ENCODE data around the gene UNCX.

The UNCX gene

DNA sequence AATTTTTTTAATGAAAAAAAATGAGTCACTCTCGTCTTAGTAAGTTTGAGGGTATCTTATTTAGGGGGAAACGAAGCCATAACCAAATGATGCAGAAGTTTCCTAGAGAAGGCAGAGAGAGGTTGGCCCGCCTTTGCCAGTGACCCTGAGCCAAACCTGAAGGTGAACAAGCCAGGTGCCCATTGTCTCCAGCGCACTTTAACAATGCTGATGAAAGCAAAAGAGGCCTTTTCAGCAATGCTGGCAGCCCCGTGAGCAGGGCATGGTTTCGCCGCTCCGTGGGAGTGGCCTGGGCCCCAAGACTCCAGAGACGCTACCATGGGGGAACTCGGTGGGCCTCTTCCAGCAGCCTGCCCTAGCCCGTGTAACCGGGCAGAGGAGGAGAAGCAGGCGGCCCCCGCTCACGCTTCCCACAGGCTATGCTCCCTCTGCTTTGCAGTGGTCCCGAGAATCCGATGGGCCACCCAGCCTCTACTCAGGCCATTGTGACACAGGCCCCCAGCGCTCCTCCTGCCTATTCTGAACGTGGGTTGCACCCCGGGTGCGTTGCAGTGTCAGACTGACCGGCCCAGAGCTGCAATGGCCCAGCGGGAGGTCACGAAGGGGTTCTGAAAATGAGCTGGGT is 14.0 kb upstream of the UNCX start:
- DNase-seq: no peak

DNA sequence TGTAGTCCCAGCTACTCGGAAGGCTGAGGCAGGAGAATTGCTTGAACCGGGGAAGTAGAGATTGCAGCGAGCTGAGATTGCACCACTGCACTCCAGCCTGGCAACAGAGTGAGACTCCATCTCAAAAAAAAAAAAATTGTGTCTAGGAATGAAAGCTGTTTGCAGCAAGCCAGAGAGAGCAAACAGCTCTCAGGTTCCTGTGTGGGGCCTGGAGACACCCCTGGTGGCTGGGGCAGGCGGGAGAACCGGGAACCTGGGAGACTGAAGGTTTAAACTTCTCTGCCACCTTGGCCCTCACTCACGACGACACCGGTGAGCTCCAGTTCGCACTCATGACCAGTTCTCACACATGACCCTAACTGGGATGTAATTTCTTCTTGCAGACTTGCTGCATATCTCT is 13.2 kb upstream of the UNCX start:
- no peak for DNase-seq

GRCh38 chr7:1220000-1220726 is 12.5 kb upstream of the UNCX start:
- no peak for DNase-seq

DNA sequence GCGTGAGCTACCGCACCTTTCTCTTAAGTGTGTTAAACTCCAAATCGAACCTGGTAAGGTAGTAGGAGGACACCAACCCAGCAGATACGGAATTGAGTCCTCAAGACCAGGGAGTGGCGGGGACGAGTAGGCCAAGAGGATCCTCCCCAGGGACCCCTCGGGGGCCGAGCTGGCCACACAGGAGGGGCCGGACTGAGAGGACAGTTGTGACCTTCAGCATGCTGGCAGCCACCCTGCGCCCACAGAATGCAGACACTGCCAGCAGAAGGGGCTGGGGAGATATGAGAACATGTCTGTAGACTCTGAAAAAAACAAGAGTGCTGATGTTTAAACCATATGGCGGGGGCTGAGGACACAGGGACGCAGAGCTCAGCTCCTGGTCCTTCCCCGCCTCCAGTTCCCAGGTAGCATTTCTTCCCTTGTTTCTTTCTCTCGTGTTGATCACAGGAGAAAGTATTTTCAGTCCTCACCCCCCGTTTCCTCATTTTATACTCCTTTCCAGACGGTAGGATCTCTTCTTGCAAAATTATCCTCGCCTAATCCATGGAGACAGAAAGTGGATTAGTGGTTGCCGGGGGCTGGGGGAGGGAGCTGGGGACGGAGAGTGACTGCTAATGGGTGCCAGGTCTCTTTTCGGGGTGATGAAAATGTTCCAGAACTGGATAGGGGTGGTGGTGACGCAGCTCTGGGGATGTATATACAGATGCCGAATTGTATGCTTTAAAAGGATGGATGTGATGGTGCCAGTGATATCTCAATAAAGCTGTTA is 11.5 kb upstream of the UNCX start:
- DNase-seq: no peak

DNA sequence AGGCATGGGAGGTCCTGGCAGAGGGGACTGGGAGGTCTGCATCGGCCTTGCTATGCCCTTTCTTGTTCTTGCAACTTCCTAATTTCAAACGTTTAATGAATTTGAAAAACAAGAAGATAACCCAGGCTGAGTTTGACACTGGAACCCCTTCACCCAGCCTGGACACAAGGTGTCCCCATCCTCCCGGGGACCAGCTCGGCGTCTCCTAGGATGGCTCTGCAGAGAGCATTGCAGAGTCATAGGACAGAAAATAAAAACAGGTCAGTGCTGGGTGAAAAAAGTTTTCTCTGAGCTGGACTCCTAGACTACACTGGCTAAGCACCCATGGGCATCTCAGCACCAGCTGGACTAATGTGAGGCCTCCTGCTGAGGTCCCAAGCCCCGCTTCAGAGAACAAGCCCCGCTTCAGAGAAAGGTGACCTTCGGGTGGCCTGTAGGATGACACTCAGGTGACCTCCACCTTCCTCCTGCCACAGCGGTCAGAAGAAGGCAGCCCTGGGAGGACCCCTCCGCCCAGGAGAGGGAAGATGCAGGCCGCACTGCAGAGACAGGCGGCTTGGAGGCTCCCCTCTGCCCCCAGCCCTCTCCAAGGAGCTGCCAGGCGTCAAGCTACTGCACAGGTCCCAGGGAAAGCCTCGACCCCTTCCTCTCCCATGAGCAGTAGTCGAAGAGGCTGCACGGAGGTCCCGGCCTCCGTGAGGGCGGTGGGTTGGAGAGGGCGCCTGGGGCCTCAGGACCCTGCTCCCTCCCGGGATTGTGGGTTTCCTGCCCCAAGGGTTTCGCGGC is 9.3 kb upstream of the UNCX start:
- DNase-seq: no peak

GRCh38 chr7:1224086-1224716 is 8.5 kb upstream of the UNCX start:
- no peak for DNase-seq

GRCh38 chr7:1225030-1225429 is 7.6 kb upstream of the UNCX start:
- DNase-seq: no peak

DNA sequence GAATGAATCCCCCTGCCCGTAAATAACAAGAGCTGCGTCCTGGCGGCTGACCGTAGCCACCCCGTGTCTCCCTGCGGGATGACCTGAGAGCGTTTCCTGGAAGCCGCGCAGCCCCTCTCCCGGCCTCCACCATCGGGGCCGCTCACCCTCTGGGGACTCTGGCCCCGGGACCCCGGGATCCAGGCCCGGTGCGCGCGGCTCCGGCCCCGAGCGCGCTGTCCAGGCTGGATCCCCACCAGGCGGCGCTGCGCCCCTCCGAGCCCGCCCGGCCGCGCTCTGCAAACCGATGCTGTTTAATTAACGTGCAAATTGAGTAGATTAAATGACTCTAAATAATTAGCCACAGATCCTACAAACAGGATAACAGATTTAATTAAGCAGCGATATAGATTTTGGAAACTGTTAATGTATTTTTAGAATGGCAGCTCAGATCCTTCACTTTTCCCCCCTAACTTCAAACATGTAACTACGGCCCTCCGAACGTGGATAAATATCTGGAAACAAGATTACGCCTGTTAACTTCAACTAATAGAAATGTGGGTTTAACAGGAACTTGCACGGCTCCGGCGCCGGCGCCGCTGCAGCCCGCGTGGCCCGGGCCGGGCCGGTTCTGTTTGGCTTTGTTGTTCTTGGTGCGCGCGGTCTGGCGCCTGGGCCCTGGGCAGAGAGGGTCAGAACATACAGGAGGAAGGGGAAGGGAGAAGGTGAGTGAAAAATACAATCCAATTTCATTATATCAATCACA is 7.1 kb upstream of the UNCX start:
- peak; percentile 25 to 63 for DNase-seq

DNA sequence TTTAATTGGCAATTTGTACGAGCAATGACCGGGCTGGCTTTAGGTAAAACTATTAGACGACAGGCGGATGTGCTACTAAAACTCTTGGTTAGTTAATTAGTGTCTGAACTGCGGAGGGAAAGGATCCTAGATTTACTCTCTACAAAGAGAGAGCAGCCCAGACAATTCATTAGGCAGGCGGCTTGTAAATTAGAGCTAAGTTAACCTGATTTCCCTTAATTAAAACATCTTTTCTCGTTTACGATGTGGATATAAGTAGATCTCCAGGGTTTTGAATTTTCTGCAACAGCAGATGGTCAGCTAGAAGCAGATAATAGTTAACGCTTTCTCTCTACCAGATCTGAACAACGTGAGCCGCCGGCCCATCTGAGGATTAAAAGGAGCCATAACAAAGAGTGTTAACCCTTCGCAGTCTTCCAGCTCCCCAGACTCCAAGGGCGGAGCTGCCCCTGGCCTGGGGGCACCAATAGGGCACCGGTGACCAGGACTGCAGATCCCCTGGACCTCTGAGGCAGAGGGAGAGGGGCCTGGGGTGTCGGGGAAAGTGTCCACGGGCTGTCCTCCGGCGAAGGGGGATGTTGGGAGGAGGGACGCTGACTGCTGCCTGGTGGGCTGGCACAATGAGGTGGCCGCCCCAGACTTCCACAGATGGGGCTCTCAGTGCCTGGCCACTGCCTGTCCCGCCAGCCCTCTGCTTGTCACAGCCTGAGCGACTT is 6.3 kb upstream of the UNCX start:
- DNase-seq: no peak

DNA sequence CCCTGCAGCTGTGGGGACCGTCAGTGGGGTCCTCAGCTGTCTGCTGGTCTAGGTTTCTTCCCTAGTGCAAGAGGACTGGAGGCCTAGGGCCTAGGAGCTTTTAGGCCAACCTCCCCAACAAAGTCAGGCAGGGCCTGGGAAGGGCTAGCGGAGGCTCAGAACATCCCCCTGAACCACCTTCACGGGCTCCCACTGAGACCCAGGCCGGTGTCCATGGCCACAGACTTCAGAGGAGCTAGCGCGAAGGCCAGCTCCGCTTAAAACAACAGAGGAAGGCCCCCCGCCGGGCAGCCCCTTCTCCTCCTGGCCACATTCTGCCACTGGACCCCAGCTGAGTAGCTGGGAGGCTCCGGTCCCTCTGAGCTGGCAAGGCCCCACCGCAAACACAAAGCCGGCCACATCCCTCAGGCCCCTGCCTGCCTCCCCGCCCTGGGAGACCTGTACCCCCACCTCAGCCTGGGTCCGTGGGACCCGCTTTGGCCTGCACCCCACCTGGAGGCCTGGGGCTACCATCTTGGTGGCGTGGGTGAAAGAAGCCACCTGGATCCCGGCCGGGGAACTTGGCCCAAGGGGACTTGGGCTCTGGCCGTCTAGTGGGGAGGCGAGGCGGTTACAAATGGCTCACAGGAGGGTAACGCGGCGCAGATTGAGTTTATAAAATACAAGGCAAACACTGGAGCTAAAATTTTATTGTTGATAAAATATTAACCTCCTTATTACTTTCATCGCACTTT is 5.4 kb upstream of the UNCX start:
- DNase-seq: no peak

DNA sequence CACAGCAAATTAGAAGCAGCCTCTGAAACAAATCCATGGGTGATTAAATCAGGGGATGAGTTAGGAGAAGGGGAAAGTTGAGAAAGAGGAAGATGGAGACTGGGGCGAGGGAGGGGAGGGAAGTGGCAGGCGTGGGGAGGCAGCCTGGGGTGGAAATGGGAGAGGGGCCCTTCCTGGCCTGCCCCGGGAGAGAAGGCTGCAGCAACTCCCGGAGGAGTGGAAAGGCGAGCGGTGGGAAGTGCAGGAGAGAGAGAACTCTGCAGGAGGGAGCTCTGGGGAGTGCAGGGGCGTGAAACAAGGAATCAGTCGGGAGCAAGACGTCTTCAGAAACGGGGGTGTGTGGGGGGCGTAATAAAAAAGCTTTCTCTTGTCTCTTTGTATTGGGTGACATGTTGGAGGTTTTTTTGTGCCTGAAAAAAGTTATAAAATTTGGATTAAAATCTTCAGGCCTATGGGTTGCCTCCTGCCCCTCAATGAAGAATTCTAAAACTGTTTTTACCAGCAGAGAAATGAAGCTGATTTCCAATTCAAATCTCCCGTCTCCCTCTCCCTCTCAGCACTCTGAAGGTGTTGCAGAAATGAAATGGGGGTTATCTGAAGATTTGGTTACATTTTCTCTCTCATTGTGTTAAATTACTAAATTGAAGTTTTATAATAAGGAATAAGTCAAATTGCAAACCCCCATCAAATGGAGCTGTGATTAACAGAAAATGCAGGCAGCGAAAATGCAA is 4.7 kb upstream of the UNCX start:
- DNase-seq: no peak

DNA sequence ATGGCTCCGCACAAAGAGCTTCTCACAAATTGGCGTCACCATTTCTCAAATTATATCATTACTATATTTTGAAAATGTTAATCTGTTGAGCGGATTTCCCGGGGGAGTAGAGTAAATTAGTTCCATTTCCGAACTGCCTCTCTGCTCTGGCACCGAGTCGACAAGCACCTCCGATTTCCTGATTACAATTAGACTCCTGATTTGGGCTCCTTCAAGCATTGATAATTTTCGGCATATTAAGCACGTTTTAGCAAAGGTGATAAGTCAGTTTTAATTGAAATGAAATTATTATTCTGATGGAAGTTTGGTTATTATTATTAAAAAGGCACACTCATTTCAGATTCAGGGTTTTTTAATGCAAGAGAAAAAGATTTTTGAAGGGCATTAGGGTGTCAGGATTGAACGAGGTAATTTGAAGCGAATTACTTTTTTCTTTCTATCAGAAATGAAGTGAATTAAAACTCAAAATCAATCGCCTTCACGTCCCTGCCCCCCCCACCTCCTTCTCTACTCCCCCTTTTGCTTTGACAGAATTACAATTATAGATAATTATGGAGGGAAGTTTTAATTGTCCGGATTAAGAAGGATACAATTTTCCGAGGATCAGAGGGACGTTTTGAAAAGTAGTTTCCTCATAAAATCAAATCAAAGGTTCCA is 4.0 kb upstream of the UNCX start:
- DNase-seq: no peak

- DNase-seq: no peak
These were observed 3.3 kb upstream of the UNCX start for GRCh38 chr7:1229202-1229947.

DNA sequence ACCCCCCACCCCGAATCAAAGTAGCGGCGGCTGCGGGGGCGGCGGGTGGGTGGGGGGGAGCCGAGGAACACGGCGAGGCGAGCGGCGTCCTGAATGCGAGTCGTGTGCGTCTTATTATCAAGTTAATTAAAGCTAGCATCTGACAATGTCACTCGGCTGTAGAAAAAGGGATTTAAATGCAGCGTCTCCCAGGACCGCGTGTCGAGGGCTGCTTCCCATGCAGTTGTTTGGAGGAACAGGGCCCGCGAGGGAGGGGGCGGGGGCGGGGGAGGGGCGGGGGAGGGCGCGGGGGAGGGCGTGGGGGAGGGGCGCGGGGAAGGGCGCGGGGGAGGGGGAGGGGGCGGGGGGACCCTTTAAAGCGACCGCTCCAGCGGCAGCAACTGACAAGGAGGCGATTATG is 2.7 kb upstream of the UNCX start:
- DNase-seq: no peak

DNA sequence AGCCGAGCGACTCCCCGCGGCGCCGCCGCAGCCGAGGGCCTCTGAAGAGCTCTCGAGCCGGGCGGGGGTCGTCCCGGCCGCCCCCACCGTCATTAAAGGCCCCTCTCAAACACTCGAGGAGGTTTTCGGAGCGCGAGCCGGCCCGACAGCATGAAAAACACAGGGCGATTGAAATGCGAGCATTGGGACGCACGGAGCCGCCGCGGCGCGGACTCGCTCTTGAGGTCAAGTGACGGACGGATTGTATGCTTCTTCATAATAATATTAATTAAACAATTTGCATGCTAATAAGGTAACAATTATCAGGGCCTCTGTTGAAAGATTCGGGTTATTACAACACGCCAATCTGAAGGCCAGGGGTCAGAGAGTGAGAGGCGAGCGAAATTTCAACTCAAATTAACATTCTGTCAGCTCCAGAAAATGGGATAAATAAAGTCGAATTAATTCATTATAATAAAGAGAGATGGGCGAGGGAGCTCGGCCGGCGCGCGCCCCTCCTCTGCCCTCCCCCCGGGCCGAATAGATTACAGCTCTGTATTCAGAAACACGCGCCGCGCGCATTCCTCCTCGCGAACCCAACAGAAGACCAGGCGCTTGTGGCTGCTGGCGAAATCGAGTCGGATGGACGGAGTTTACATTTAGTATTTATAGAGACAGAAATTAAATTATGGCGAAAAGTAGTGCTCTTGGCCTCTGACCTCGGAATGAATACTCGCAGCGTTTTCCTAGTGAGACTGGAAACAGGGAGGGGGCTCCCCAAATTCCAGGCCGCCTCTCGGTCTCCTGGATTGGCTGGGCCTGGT is 2.1 kb upstream of the UNCX start:
- DNase-seq: no peak

DNA sequence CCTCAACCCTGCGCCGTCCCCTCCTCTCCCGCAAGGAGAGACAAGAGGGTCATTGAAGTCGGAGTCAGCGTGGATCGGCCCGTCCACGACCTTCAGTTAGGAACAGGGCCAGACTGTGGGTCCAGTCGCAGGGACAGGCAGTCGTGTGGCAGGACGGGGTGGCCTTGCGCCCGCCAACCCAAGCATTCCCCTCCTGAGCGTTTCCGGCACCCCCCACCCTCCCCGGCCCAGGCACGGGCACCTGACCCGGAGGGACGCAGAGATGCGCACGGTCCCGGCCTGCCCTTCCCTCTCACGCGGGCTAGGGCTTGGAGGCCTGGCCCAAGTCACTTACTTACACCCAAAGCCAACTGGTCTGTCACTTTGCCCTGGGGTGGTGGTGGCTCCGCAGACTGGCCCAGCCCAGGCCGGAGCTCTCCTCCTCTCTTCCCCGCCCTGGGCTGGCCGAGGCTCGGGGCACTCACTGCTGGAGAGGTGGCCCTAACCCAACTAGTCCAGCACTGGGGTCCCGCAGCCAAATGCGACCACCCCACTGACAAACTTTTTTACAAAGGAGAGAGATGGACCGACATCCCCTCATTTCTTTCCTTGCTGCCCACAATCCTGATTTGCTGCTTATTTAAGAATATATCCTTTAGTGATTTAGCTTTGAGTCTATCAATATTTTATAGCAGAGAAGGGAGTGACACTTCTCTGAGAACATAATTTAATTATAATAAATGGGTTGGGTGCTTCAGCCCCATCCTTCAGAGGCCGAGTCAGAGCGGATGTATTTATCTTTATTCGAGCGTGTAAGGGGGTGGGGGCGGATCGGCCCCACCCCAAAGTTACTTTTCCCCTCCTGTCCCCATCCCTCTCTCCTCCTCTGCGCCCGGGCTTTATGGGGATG is 1.2 kb upstream of the UNCX start:
- DNase-seq: no peak

- no peak for DNase-seq
These were observed 587 bp upstream of the UNCX start for GRCh38 chr7:1232103-1232466.

Data from stimulated activated CD4-positive, alpha-beta T cell treated with anti-CD3 and anti-CD28 coated beads, Interleukin-4, amount 100 ng/mL, for 4 hours (primary cell).